GM12878 (cell line): ENCODE measurements around the gene MYMX. TPM values are rescaled to one million over a fixed set of nuclear protein-coding genes. Genes with fewer than 3 reads are reported as not detected.

ENCODE experiments used
- ASH2L ChIP-seq: fragments of 300-600, 200-600 bp; sonication (generic); IDR thresholded peaks from 2 replicates; pipeline ENCODE4 v1.6.1; 2017; ENCODE audit warnings: low read depth, mild to moderate bottlenecking, borderline replicate concordance
- CEBPB ChIP-seq, 2 experiments: fragments of 150-350 bp in 1 of 2; IDR thresholded peaks; 2 replicates each; pipeline ENCODE4 v1.6.1; 2012 to 2014; ENCODE audit warnings: low read depth in 2 of 2, low read length in 2 of 2, borderline replicate concordance in 1 of 2, inconsistent platforms in 1 of 2
- CREM ChIP-seq: IDR thresholded peaks from 2 replicates; pipeline ENCODE4 v1.6.1; 2014; ENCODE audit warnings: antibody characterized with exemption, low read depth
- E2F8 ChIP-seq: fragments of 450-650 bp; IDR thresholded peaks from 2 replicates; pipeline ENCODE4 v1.6.1; 2018; ENCODE audit warnings: mild to moderate bottlenecking, low read depth, moderate library complexity; ENCODE audit not compliant: partially characterized antibody
- ELK1 ChIP-seq: IDR thresholded peaks from 2 replicates; pipeline ENCODE4 v1.6.1; 2012; ENCODE audit warnings: low read depth, low read length, improper control_type of control experiment
- IRF3 ChIP-seq: fragments of 450-650 bp; IDR thresholded peaks from 2 replicates; pipeline ENCODE4 v1.6.1; 2014; ENCODE audit warnings: mild to moderate bottlenecking
- NFYA ChIP-seq: IDR thresholded peaks from 2 replicates; pipeline ENCODE4 v1.6.1; 2011; ENCODE audit warnings: low read depth, mild to moderate bottlenecking, low read length, improper control_type of control experiment, borderline replicate concordance
- NR2C2 ChIP-seq: IDR thresholded peaks from 2 replicates; pipeline ENCODE4 v1.6.1; 2011; ENCODE audit warnings: borderline replicate concordance, low read depth; ENCODE audit not compliant: control insufficient read depth, insufficient read length
- NRF1 ChIP-seq: conservative IDR thresholded peaks from 2 replicates; pipeline ENCODE4 v1.6.1; 2011; ENCODE audit warnings: mild to moderate bottlenecking, low read depth, low read length, improper control_type of control experiment
- POLR2A ChIP-seq: IDR thresholded peaks from 2 replicates; pipeline ENCODE4 v1.6.1; 2011; ENCODE audit warnings: low read depth, mild to moderate bottlenecking, low read length
- POU2F2 ChIP-seq: IDR thresholded peaks from 3 replicates; pipeline ENCODE4 v1.6.1; 2011; ENCODE audit warnings: low read depth, mild to moderate bottlenecking, low read length, borderline replicate concordance
- PRDM15 ChIP-seq: fragments of 450-650 bp; formaldehyde crosslinking; IDR thresholded peaks from 2 replicates; pipeline ENCODE4 v1.4.0; 2020; ENCODE audit warnings: mild to moderate bottlenecking, moderate library complexity
- RB1 ChIP-seq: fragments of 450-650 bp; formaldehyde crosslinking; IDR thresholded peaks from 2 replicates; pipeline ENCODE4 v1.6.1; 2017; ENCODE audit warnings: mild to moderate bottlenecking, borderline replicate concordance
- RCOR1 ChIP-seq: conservative IDR thresholded peaks from 2 replicates; pipeline ENCODE4 v1.6.1; 2012; ENCODE audit warnings: low read depth, low read length, improper control_type of control experiment
- RUNX3 ChIP-seq: IDR thresholded peaks from 2 replicates; pipeline ENCODE4 v1.6.1; 2012; ENCODE audit warnings: low read length, inconsistent platforms
- ZBTB40 ChIP-seq: fragments of 450-650 bp; IDR thresholded peaks from 2 replicates; pipeline ENCODE4 v1.6.1; 2016; ENCODE audit warnings: mild to moderate bottlenecking, moderate library complexity, borderline replicate concordance
- polyA plus RNA-seq, 11 experiments: library from polyadenylated mRNA; depleted of rRNA in 4 of 11; unstranded in 6 of 11; stranded (reverse) in 5 of 11; fragments of >200 nt; fragmentation: Nextera tagmentation in 4 of 11; fragmentation: Illumina TruSeq in 1 of 11; extraction: Ambion mirVana in 4 of 11; extraction: Trizol in 1 of 11; gene quantifications; 1 replicate in 1 of 11; 2 replicates in 10 of 11; pipeline versions ENCODE4 v1.2.1 to v1.2.3, GENCODE V29; 2011 to 2016; ENCODE audit warnings: inconsistent platforms in 2 of 11, missing spikeins in 2 of 11, low read depth in 1 of 11
- total RNA-seq, 4 experiments: library from RNA; depleted of rRNA in 3 of 4; stranded (reverse); fragments of >200 nt in 3 of 4; fragmentation: Illumina TruSeq in 1 of 4; extraction: Trizol in 1 of 4; gene quantifications; 2 replicates each; pipeline versions ENCODE4 v1.2.1 to v1.2.3, GENCODE V29; 2013 to 2021

MYMX gene
- total and polyA plus RNA-seq, 10 of the 15 experiments (the other 5 are each of a cell fraction or from before 2014, with no cell fraction given) = not detected

GRCh38 chr6:44172731-44173500 lies 43.8 kb upstream of the MYMX start (continued):
- TF ChIP-seq CREM (no peak), RCOR1 (0 out of 2 replicates have a peak, but pooled peaks have one; percentile 62), IRF3 (no peak), POU2F2 (no peak), RUNX3 (peak; percentile 67), ZBTB40 (no peak), NR2C2 (no peak), RB1 (no peak), ASH2L (no peak), POLR2A (no peak), NFYA (no peak), E2F8 (no peak), CEBPB (IDR thresholded peaks at IDR 0.05; ENCODE audit: borderline replicate concordance in 1 of 2, low read depth in 2 of 2, low read length in 2 of 2) (no peak), ELK1 (no peak; the same call in 1 of the 2 replicates), NRF1 (no peak), PRDM15 (CRISPR knock-in tag) (no peak)
